HCT116 (cell line): ENCODE measurements around the gene RAVER2. TPM values are rescaled to one million over a fixed set of nuclear protein-coding genes. Genes with fewer than 3 reads are reported as not detected.

Experiments
- ATAC-seq: fragments of 200-7000 bp; cut with Tn5 transposase; 2 replicates; pipeline ENCODE4 v1.9.1; 2020; ENCODE audit warnings: mild to moderate bottlenecking, moderate library complexity
- BruUV-seq: library from RNA; stranded (reverse); fragments of 400-500 nt; replicated peaks from 2 replicates; lab custom pipeline; 2021; lab: Mats Ljungman, UMichigan
- CTCF ChIA-PET: fragments of 300-600 bp; sonication (Branson Sonifier 250); formaldehyde crosslinking; loops from one replicate; lab custom pipeline; 2021; ENCODE audit warnings: antibody characterized with exemption; lab: Charles Lee
- POLR2A ChIA-PET: fragments of 300-600, 350-600 bp; sonication (Branson Sonifier 250); formaldehyde crosslinking; loops from one replicate; lab custom pipeline; 2021; ENCODE audit warnings: antibody characterized with exemption; lab: Charles Lee
- RAD21 ChIA-PET, 2 experiments: fragments of 300-600 bp; sonication (Branson Sonifier 250); formaldehyde crosslinking; loops; one replicate each; lab custom pipeline; 2023; ENCODE audit warnings: low total read pairs in 2 of 2; ENCODE audit not compliant: uncharacterized antibody in 2 of 2, unreplicated experiment in 2 of 2, low non-redundant PET in 1 of 2; lab: Charles Lee
- DNase-seq: peaks from one replicate; pipeline ENCODE4 v3.0.0-alpha.2; 2010; ENCODE audit warnings: low read depth, low spot score
- H2AFZ ChIP-seq: fragments of 200-600 bp; shearing (Covaris generic), sonication (generic); 2 replicates; pipeline ENCODE4 v1.6.1; 2017; ENCODE audit warnings: low read depth, mixed run types, mixed read lengths, antibody characterized with exemption, low read length; ENCODE audit not compliant: poor library complexity, severe bottlenecking
- H3K27ac ChIP-seq: 2 replicates; pipeline ENCODE4 v1.5.1; 2012; ENCODE audit warnings: low read depth, low read length
- H3K27me3 ChIP-seq: fragments of 200-600 bp; sonication (generic); 2 replicates; pipeline ENCODE4 v1.6.1; 2016; ENCODE audit warnings: mixed run types, low read length, mixed read lengths; ENCODE audit not compliant: insufficient read depth
- H3K36me3 ChIP-seq, 2 experiments: fragments of 200-500 bp in 1 of 2; fragments of 200-600 bp in 1 of 2; sonication (Bioruptor generic) in 1 of 2; sonication (generic) in 1 of 2; 2 replicates each; pipeline versions ENCODE4 v1.5.1 to v1.6.1; 2014 to 2016; ENCODE audit warnings: low read length in 2 of 2, inconsistent platforms in 1 of 2, mixed read lengths in 1 of 2, mixed run types in 1 of 2; ENCODE audit not compliant: insufficient read depth in 2 of 2, control insufficient read depth in 1 of 2
- H3K4me1 ChIP-seq, 2 experiments: fragments of 200-600 bp in 1 of 2; sonication (generic) in 1 of 2; 2 replicates each; pipeline versions ENCODE4 v1.5.1 to v1.6.1; 2012 to 2017; ENCODE audit warnings: low read length in 2 of 2, inconsistent platforms in 1 of 2, mild to moderate bottlenecking in 1 of 2, mixed read lengths in 1 of 2, mixed run types in 1 of 2, moderate library complexity in 1 of 2; ENCODE audit not compliant: insufficient read depth in 2 of 2, control insufficient read depth in 1 of 2
- H3K4me2 ChIP-seq: fragments of 200-600 bp; sonication (generic); 2 replicates; pipeline ENCODE4 v1.6.1; 2017; ENCODE audit warnings: mixed run types, low read length, mixed read lengths
- H3K4me3 ChIP-seq, 2 experiments: fragments of 200-600 bp in 1 of 2; sonication (generic) in 1 of 2; replicated peaks in 1 of 2; 2 replicates each; pipeline ENCODE4 v1.5.1; 2011 to 2016; ENCODE audit warnings: low read length in 2 of 2, control low read depth in 1 of 2, low read depth in 1 of 2, mild to moderate bottlenecking in 1 of 2, mixed read lengths in 1 of 2, mixed run types in 1 of 2
- H3K79me2 ChIP-seq: fragments of 200-600 bp; sonication (generic); 2 replicates; pipeline ENCODE4 v1.6.1; 2017; ENCODE audit warnings: mild to moderate bottlenecking, mixed run types, low read length, moderate library complexity, mixed read lengths; ENCODE audit not compliant: insufficient read depth
- H3K9ac ChIP-seq: fragments of 200-600 bp; sonication (generic); 2 replicates; pipeline ENCODE4 v1.6.1; 2016; ENCODE audit warnings: low read length, mixed read lengths
- H3K9me2 ChIP-seq: fragments of 200-600 bp; sonication (generic), shearing (Covaris generic); 2 replicates; pipeline ENCODE4 v1.6.1; 2017; ENCODE audit warnings: mixed run types, mild to moderate bottlenecking, moderate library complexity; ENCODE audit not compliant: insufficient read depth
- H3K9me3 ChIP-seq, 2 experiments: fragments of 200-500 bp in 1 of 2; fragments of 200-600 bp in 1 of 2; sonication (Bioruptor generic) in 1 of 2; sonication (generic) in 1 of 2; 2 replicates each; pipeline ENCODE4 v1.6.1; 2014 to 2017; ENCODE audit warnings: low read length in 2 of 2, mixed read lengths in 2 of 2, inconsistent platforms in 1 of 2, low read depth in 1 of 2, mild to moderate bottlenecking in 1 of 2, mixed run types in 1 of 2, moderate library complexity in 1 of 2; ENCODE audit not compliant: control insufficient read depth in 1 of 2, insufficient read depth in 1 of 2
- H4K20me1 ChIP-seq: fragments of 200-600 bp; sonication (generic), shearing (Covaris generic); 2 replicates; pipeline ENCODE4 v1.6.1; 2017; ENCODE audit warnings: mixed run types, mild to moderate bottlenecking, moderate library complexity; ENCODE audit not compliant: insufficient read depth
- CEBPB ChIP-seq: IDR thresholded peaks from 2 replicates; pipeline ENCODE4 v1.6.1; 2012; ENCODE audit warnings: low read depth
- CTCF ChIP-seq, 3 experiments: fragments of 200-600 bp in 1 of 3; sonication (generic) in 1 of 3; IDR thresholded peaks in 2 of 3; conservative IDR thresholded peaks in 1 of 3; 2 replicates each; pipeline ENCODE4 v1.5.1; 2012 to 2017; ENCODE audit warnings: low read depth in 2 of 3, low read length in 2 of 3, antibody characterized with exemption in 1 of 3, borderline replicate concordance in 1 of 3, control low read depth in 1 of 3, mild to moderate bottlenecking in 1 of 3, mixed read lengths in 1 of 3, mixed run types in 1 of 3, moderate library complexity in 1 of 3; ENCODE audit not compliant: insufficient read depth in 1 of 3
- ELF1 ChIP-seq: IDR thresholded peaks from 2 replicates; pipeline ENCODE4 v1.6.1; 2012; ENCODE audit warnings: low read depth, borderline replicate concordance
- EZH2 ChIP-seq: fragments of 200-600 bp; sonication (generic); IDR thresholded peaks from 2 replicates; pipeline ENCODE4 v1.6.1; 2017; ENCODE audit warnings: antibody characterized with exemption, mixed run types
- RAD21 ChIP-seq: IDR thresholded peaks from 2 replicates; pipeline ENCODE4 v1.6.1; 2012; ENCODE audit warnings: low read depth, mild to moderate bottlenecking
- SRF ChIP-seq: IDR thresholded peaks from 2 replicates; pipeline ENCODE4 v1.6.1; 2012; ENCODE audit warnings: low read depth
- TCF7L2 ChIP-seq: IDR thresholded peaks from 2 replicates; pipeline ENCODE4 v1.7.0; 2011; ENCODE audit warnings: borderline replicate concordance, inconsistent platforms; ENCODE audit not compliant: insufficient read depth, insufficient read length; ENCODE audit errors: extremely low read depth
- YY1 ChIP-seq: IDR thresholded peaks from 2 replicates; pipeline ENCODE4 v1.6.1; 2011; ENCODE audit warnings: low read length, low read depth, moderate library complexity, mild to moderate bottlenecking; ENCODE audit not compliant: insufficient replicate concordance; ENCODE audit errors: extremely low read depth
- intact Hi-C: fragments of 100-400 bp; cut with micrococcal nuclease; formaldehyde crosslinking; loops from 2 replicates; pipeline ENCODE4 v1.10.0; 2022
- total RNA-seq: library from RNA; stranded (reverse); gene quantifications from one replicate; pipeline ENCODE4 v1.2.1, GENCODE V29; 2021; ENCODE audit not compliant: unreplicated experiment
- TF ChIP-seq, protein P1 (sequence below): IDR thresholded peaks from 2 replicates; pipeline ENCODE4 v1.6.1; 2012

The RAVER2 gene
- total RNA-seq, 1 experiment from 2014 or later = 23.2 TPM

DNA sequence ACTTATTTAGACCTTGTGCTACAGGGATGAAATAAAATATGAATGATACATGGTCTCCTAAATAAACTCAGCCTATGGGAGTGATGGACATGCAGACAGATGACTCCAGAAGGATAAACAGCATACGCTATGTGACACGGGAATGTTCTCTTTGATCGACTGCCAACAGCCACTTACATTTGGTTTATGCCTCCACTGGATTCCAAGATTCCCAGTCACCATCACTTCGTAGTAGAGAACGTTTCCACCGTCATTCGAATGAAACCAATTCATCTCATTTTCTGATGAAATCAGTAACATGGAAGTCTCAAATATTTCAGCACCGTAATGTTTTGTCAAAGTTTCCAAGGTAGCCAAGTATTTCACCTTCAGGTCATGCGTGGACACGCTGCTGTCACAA is 121.8 kb downstream of the RAVER2 start:
- TF ChIP-seq RAD21 (no peak), TCF7L2 (no peak)
- Histone ChIP-seq H3K36me3 (no peaks in the 10 kb centered on the region; a peak in 1 of 4 replicates), H2AFZ (no peak overlapping the region), H3K4me2 (no peak overlapping the region), H3K27me3 (no peaks in the 10 kb centered on the region), H3K9me3 (no peaks in the 10 kb centered on the region), H3K4me3 (no peak overlapping the region), H3K4me1 (peaks cover 7 to 10% of the 10 kb centered on the region in 2 experiments; a peak in 3 of 4 replicates), H3K79me2 (no peaks in the 10 kb centered on the region), H3K27ac (no peak overlapping the region), H3K9me2 (no peaks in the 10 kb centered on the region), H3K9ac (no peak overlapping the region), H4K20me1 (no peaks in the 10 kb centered on the region)
- RAD21 ChIA-PET = interaction anchor here in 1 of 2 experiments (0.6 kb wide), 1 partner anchor 41 kb away, joined by 6 read pairs; no protein-coding TSS in a partner anchor
- POLR2A ChIA-PET = no interaction called here
- intact Hi-C loops = loop anchor here (10.0 kb wide), 1 partner anchor 98 kb away; the partner anchor contains the start of gene JAK1
- CTCF ChIA-PET = no interaction called here
- no peak for DNase-seq
- no peak for ATAC-seq
- BruUV-seq = no TSS peak

DNA sequence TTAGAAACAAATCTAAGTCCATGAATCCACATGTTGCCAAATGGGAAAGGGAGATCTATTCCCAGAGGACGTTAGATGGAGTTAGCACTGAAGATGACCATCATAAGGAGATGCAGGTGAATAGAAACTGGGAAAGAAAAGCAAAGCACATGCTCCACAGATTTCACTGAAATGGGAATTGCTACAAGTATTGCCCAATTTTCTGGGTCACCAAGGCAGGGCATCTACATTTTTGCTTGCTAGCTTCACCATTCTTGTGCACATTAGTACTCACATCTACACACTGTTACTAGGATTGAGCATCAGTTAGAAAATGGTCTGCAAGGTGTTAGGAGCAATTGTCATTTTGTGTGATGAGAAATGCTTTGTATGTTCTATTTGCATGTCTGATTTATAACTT is 122.4 kb downstream of the RAVER2 start:
- ATAC-seq (no peak), DNase-seq (no peak)
- Histone ChIP-seq H3K4me3 (no peak overlapping the region), H4K20me1 (no peaks in the 10 kb centered on the region), H3K27me3 (no peaks in the 10 kb centered on the region), H3K79me2 (no peaks in the 10 kb centered on the region), H3K27ac (no peak overlapping the region), H3K4me1 (peaks cover 7 to 10% of the 10 kb centered on the region in 2 experiments; a peak in 3 of 4 replicates), H3K9me3 (no peaks in the 10 kb centered on the region), H3K9ac (no peak overlapping the region), H3K36me3 (no peaks in the 10 kb centered on the region; a peak in 1 of 4 replicates)
- POLR2A ChIA-PET = no interaction called here
- BruUV-seq = no TSS peak
- CTCF ChIA-PET = no interaction called here
- RAD21 ChIA-PET = no interaction called here
- TF ChIP-seq CEBPB (no peak), SRF (no peak), YY1 (no peak), ELF1 (no peak), CTCF (IDR thresholded peaks at IDR 0.05 in 2 of 3, conservative IDR thresholded peaks at IDR 0.05 in 1 of 3; ENCODE audit: borderline replicate concordance in 1 of 3, insufficient read depth in 1 of 3, low read depth in 2 of 3, low read length in 2 of 3) (no peak), TCF7L2 (no peak), EZH2 (no peak)
- TF ChIP-seq, protein P1, sequence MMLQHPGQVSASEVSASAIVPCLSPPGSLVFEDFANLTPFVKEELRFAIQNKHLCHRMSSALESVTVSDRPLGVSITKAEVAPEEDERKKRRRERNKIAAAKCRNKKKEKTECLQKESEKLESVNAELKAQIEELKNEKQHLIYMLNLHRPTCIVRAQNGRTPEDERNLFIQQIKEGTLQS = no peak
- TF ChIP-seq, all 23 proteins: peak for 0
- Histone ChIP-seq H3K9me2 (no peaks in the 10 kb centered on the region), H2AFZ (no peak overlapping the region), H3K4me2 (no peak overlapping the region)
- intact Hi-C loops = loop anchor here (10.0 kb wide), 1 partner anchor 98 kb away; the partner anchor contains the start of gene JAK1
